T-helper 2 cell (primary cell): ENCODE results near the gene LDB1.
A peak's percentile ranks its signal among the peaks of the same experiment; 100 is the strongest.

Experiments used
- DNase-seq, 5 experiments: peaks; one replicate each; pipeline versions ENCODE4 v3.0.0 to v3.0.0-alpha.2; 2012 to 2022
- total RNA-seq, 2 donors: gene quantifications; one replicate each; lab custom pipeline; 2026; lab: John Stamatoyannopoulos, UW

LDB1 gene
- 170 to 196 reads per million in 2 donors for total RNA-seq

GRCh38 chr10:102120142-102120990, at the start of gene LDB1:
Gene LDB1 (minus strand): TSS chr10:102120368. CDS start chr10:102120110, 258 bp downstream.
- DNase-seq, result peak; percentile 30 to 86 (median 55)

- no peak for DNase-seq
Observed at GRCh38 chr10:102167861-102168260, 47.7 kb upstream of the LDB1 start.

- no peak for DNase-seq
Observed at GRCh38 chr10:102163342-102163989, 43.3 kb upstream of the LDB1 start.

GRCh38 chr10:102159831-102160230, 39.7 kb upstream of the LDB1 start:
- no peak for DNase-seq

- DNase-seq, result no peak
Observed at GRCh38 chr10:102159051-102159597, 39.0 kb upstream of the LDB1 start.

GRCh38 chr10:102157224-102157623, 37.1 kb upstream of the LDB1 start:
- DNase-seq, result no peak

- no peak for DNase-seq
Observed at GRCh38 chr10:102154466-102155116, 34.4 kb upstream of the LDB1 start.

GRCh38 chr10:102153093-102153620, 33.0 kb upstream of the LDB1 start:
- DNase-seq, result no peak

GRCh38 chr10:102152545-102152890, 32.4 kb upstream of the LDB1 start:
- DNase-seq, result peak in 2 of 5 experiments; percentile 35 to 40

GRCh38 chr10:102151774-102152544, 31.8 kb upstream of the LDB1 start, which contains the start of gene NOLC1:
Gene NOLC1 (plus strand): TSS chr10:102152389. CDS start chr10:102152411, 22 bp downstream.
- peak; percentile 98 to 100 (median 99) for DNase-seq

- peak in 1 of 5 experiments; percentile 13 for DNase-seq
Observed at GRCh38 chr10:102150970-102151773, 31.0 kb upstream of the LDB1 start.

- no peak for DNase-seq
Observed at GRCh38 chr10:102148275-102148674, 28.1 kb upstream of the LDB1 start.

GRCh38 chr10:102147561-102147960, 27.4 kb upstream of the LDB1 start:
- DNase-seq, result no peak

GRCh38 chr10:102146971-102147428, 26.8 kb upstream of the LDB1 start:
- DNase-seq, result no peak

GRCh38 chr10:102141583-102142107, 21.5 kb upstream of the LDB1 start:
- DNase-seq, result no peak

GRCh38 chr10:102140913-102141540, 20.9 kb upstream of the LDB1 start:
- no peak for DNase-seq

GRCh38 chr10:102140218-102140617, 20.1 kb upstream of the LDB1 start:
- DNase-seq, result no peak

GRCh38 chr10:102139281-102140110, 19.3 kb upstream of the LDB1 start:
- DNase-seq, result no peak

- DNase-seq, result no peak
Observed at GRCh38 chr10:102135956-102136526, 15.9 kb upstream of the LDB1 start.
